A549 (cell line): Measurements from ENCODE around the gene RSF1. TPM values are rescaled to one million over a fixed set of nuclear protein-coding genes. Genes with fewer than 3 reads are reported as not detected.

Experiments
- ATAC-seq, 2 experiments: fragments of 200-7000 bp in 1 of 2; fragments of >200 bp in 1 of 2; cut with Nextera tagmentation in 1 of 2; cut with Tn5 transposase in 1 of 2; 3 replicates each; pipeline versions ENCODE4 v1.8.0 to v1.9.1; 2018 to 2020; ENCODE audit warnings: mild to moderate bottlenecking in 1 of 2, moderate library complexity in 1 of 2
- CTCF ChIA-PET: fragments of 300-600 bp; sonication (Branson Sonifier 250); formaldehyde crosslinking; extraction: SDS; loops from one replicate; lab custom pipeline; 2021; ENCODE audit warnings: antibody characterized with exemption, inconsistent platforms; lab: Yijun Ruan, JAX
- POLR2A ChIA-PET: fragments of 350-600 bp; formaldehyde crosslinking; extraction: SDS; loops from one replicate; lab custom pipeline; 2021; ENCODE audit warnings: antibody characterized with exemption, inconsistent platforms; lab: Yijun Ruan, JAX
- DNase-seq, 2 experiments: peaks; one replicate each; pipeline versions ENCODE4 v3.0.0 to v3.0.0-alpha.2; 2011 to 2016; ENCODE audit warnings: low read depth in 1 of 2, low spot score in 1 of 2
- FAIRE-seq: peaks from 2 replicates; lab custom pipeline; 2011; peaks lifted over from hg19 to GRCh38; lab: Jason Lieb, UNC
- H3K27ac ChIP-seq, 2 experiments: fragments of >200 bp; sonication (Bioruptor Twin); formaldehyde crosslinking; 3 replicates each; pipeline ENCODE4 v1.5.1; 2016 to 2017
- H3K4me1 ChIP-seq: fragments of >200 bp; sonication (Bioruptor Twin); formaldehyde crosslinking; 3 replicates; pipeline ENCODE4 v1.6.1; 2016
- H3K4me2 ChIP-seq: fragments of >200 bp; sonication (Bioruptor Twin); formaldehyde crosslinking; 3 replicates; pipeline ENCODE4 v1.6.1; 2016
- H3K4me3 ChIP-seq: fragments of >200 bp; sonication (Bioruptor Twin); formaldehyde crosslinking; 3 replicates; pipeline ENCODE4 v1.5.1; 2016
- H3K9me3 ChIP-seq: fragments of >200 bp; sonication (Bioruptor Twin); formaldehyde crosslinking; 3 replicates; pipeline ENCODE4 v1.6.1; 2016
- BHLHE40 ChIP-seq: IDR thresholded peaks from 2 replicates; pipeline ENCODE4 v1.6.1; 2012; ENCODE audit warnings: low read depth, low read length, inconsistent platforms
- CBX8 ChIP-seq: fragments of 200-600 bp; sonication (generic); IDR thresholded peaks from 2 replicates; pipeline ENCODE4 v1.6.1; 2016
- EHF ChIP-seq: fragments of 250-450 bp; sonication (Bioruptor Pico); IDR thresholded peaks from 2 replicates; pipeline ENCODE4 v1.5.0; 2020; ENCODE audit warnings: mild to moderate bottlenecking
- EP300 ChIP-seq, 2 experiments: fragments of >200 bp; sonication (Bioruptor Twin); formaldehyde crosslinking; IDR thresholded peaks; 2 replicates in 1 of 2; 3 replicates in 1 of 2; pipeline ENCODE4 v1.6.1; 2016 to 2017
- FOSB ChIP-seq: fragments of 250-450 bp; sonication (Bioruptor Pico); IDR thresholded peaks from 2 replicates; pipeline ENCODE4 v1.5.0; 2020; ENCODE audit warnings: mild to moderate bottlenecking, moderate library complexity
- FOXS1 ChIP-seq: fragments of 250-450 bp; sonication (Bioruptor Pico); IDR thresholded peaks from 2 replicates; pipeline ENCODE4 v1.5.0; 2020; ENCODE audit warnings: mild to moderate bottlenecking, moderate library complexity
- GATA3 ChIP-seq: IDR thresholded peaks from 2 replicates; pipeline ENCODE4 v1.6.1; 2012; ENCODE audit warnings: borderline replicate concordance
- HDAC2 ChIP-seq: fragments of 200-600 bp; sonication (generic); IDR thresholded peaks from 2 replicates; pipeline ENCODE4 v1.6.1; 2016
- HOXA7 ChIP-seq: fragments of 250-450 bp; sonication (Bioruptor Pico); IDR thresholded peaks from 2 replicates; pipeline ENCODE4 v1.5.0; 2020; ENCODE audit warnings: mild to moderate bottlenecking, moderate library complexity
- KDM1A ChIP-seq: fragments of 200-600 bp; sonication (generic); IDR thresholded peaks from 2 replicates; pipeline ENCODE4 v1.6.1; 2016; ENCODE audit warnings: low read depth, mild to moderate bottlenecking
- KDM5A ChIP-seq: fragments of 200-600 bp; sonication (generic); IDR thresholded peaks from 2 replicates; pipeline ENCODE4 v1.6.1; 2016; ENCODE audit warnings: antibody characterized with exemption, mild to moderate bottlenecking
- MYC ChIP-seq: IDR thresholded peaks from 2 replicates; pipeline ENCODE4 v1.6.1; 2012; ENCODE audit warnings: mild to moderate bottlenecking, inconsistent platforms, low read length, improper control_type of control experiment, borderline replicate concordance
- NFE2L2 ChIP-seq: fragments of 150-350 bp; conservative IDR thresholded peaks from 2 replicates; pipeline ENCODE4 v1.6.1; 2014; ENCODE audit warnings: low read length
- NPAS2 ChIP-seq: fragments of 250-450 bp; sonication (Bioruptor Pico); IDR thresholded peaks from 2 replicates; pipeline ENCODE4 v1.8.0; 2022; ENCODE audit warnings: mild to moderate bottlenecking, moderate library complexity, borderline replicate concordance
- NR3C1 ChIP-seq: fragments of >200 bp; sonication (Bioruptor Twin); formaldehyde crosslinking; IDR thresholded peaks from 3 replicates; pipeline ENCODE4 v1.6.1; 2017
- POLR2A ChIP-seq: IDR thresholded peaks from 2 replicates; pipeline ENCODE4 v1.6.1; 2012; ENCODE audit warnings: mild to moderate bottlenecking, low read length
- POLR2AphosphoS2 ChIP-seq: conservative IDR thresholded peaks from 2 replicates; pipeline ENCODE4 v1.6.1; 2012; ENCODE audit warnings: low read length, improper control_type of control experiment, inconsistent platforms
- RARB ChIP-seq: fragments of 250-450 bp; sonication (Bioruptor Pico); IDR thresholded peaks from 2 replicates; pipeline ENCODE4 v1.8.0; 2021; ENCODE audit warnings: mild to moderate bottlenecking, moderate library complexity
- RFX5 ChIP-seq: fragments of 450-650 bp; IDR thresholded peaks from 2 replicates; pipeline ENCODE4 v1.7.1; 2014; ENCODE audit warnings: antibody characterized with exemption, mild to moderate bottlenecking, moderate library complexity
- ZFP36 ChIP-seq: fragments of 450-650 bp; IDR thresholded peaks from 2 replicates; pipeline ENCODE4 v1.6.1; 2014; ENCODE audit warnings: borderline replicate concordance; ENCODE audit not compliant: partially characterized antibody
- WGBS: methylation state at CpG from one replicate; pipeline ENCODE4 v1.1.6; 2017; ENCODE audit errors: missing lambda C conversion rate; 5-methylcytosine and 5-hydroxymethylcytosine counted together
- polyA plus RNA-seq, 4 experiments: library from polyadenylated mRNA; depleted of rRNA in 3 of 4; stranded (reverse); fragments of >200 nt; fragmentation: RNase III in 1 of 4; extraction: RNeasy Plus Mini Kit Qiagen cat#74134 plus additional on column Dnase treatment in 1 of 4; gene quantifications; 2 replicates in 3 of 4; 3 replicates in 1 of 4; pipeline ENCODE4 v1.2.3, GENCODE V29; 2011 to 2017
- TF ChIP-seq, protein P1 (sequence below): fragments of 200-600 bp; sonication (generic); IDR thresholded peaks from 2 replicates; pipeline ENCODE4 v1.6.1; 2016; ENCODE audit warnings: antibody characterized with exemption, mild to moderate bottlenecking, moderate library complexity
- TF ChIP-seq, protein P2 (sequence below): IDR thresholded peaks from 2 replicates; pipeline ENCODE4 v1.6.1; 2012; ENCODE audit warnings: low read depth, borderline replicate concordance
- TF ChIP-seq, protein P3 (sequence below): fragments of 250-450 bp; sonication (Bioruptor Pico); IDR thresholded peaks from 2 replicates; pipeline ENCODE4 v1.5.0; 2020; ENCODE audit warnings: low read depth, mild to moderate bottlenecking, moderate library complexity

Gene RSF1
- polyA plus RNA-seq, 2 of the 4 experiments (the other 2 are of a cell fraction) = 18.8 to 29.6 TPM

DNA sequence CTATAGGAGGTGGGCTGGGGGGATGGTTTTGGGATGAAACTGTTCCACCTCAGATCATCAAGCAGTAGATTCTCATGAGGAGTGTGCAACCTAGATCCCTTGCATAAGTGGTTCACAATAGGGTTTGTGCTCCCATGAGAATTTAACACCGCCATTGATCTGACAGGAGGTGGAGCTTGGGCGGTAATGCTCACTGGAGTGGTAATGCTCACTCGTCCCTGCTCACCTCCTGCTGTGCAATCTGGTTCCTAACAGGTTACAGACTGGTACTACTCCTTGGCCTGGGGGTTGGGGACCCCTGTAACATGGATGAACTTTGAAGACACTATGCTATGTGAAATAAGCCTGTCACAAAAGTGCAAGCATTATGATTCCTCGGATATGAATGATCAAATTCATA, 95.9 kb downstream of the RSF1 start:
- CTCF ChIA-PET = no interaction called here
- ATAC-seq (no peak), FAIRE-seq (no peak), DNase-seq (no peak)
- H3K4me3 ChIP-seq = no peak overlapping the region
- TF ChIP-seq BHLHE40 (no peak), EP300 (IDR thresholded peaks at IDR 0.05) (no peak), NPAS2 (CRISPR knock-in tag) (no peak), POLR2AphosphoS2 (no peak), GATA3 (no peak), KDM5A (no peak), RARB (CRISPR knock-in tag) (no peak), MYC (no peak), ZFP36 (no peak), FOXS1 (CRISPR knock-in tag) (no peak), RFX5 (no peak), POLR2A (no peak), CBX8 (no peak), NR3C1 (no peak), FOSB (CRISPR knock-in tag) (no peak), EHF (CRISPR knock-in tag) (no peak), HOXA7 (CRISPR knock-in tag) (no peak), HDAC2 (no peak)
- TF ChIP-seq, protein P1, sequence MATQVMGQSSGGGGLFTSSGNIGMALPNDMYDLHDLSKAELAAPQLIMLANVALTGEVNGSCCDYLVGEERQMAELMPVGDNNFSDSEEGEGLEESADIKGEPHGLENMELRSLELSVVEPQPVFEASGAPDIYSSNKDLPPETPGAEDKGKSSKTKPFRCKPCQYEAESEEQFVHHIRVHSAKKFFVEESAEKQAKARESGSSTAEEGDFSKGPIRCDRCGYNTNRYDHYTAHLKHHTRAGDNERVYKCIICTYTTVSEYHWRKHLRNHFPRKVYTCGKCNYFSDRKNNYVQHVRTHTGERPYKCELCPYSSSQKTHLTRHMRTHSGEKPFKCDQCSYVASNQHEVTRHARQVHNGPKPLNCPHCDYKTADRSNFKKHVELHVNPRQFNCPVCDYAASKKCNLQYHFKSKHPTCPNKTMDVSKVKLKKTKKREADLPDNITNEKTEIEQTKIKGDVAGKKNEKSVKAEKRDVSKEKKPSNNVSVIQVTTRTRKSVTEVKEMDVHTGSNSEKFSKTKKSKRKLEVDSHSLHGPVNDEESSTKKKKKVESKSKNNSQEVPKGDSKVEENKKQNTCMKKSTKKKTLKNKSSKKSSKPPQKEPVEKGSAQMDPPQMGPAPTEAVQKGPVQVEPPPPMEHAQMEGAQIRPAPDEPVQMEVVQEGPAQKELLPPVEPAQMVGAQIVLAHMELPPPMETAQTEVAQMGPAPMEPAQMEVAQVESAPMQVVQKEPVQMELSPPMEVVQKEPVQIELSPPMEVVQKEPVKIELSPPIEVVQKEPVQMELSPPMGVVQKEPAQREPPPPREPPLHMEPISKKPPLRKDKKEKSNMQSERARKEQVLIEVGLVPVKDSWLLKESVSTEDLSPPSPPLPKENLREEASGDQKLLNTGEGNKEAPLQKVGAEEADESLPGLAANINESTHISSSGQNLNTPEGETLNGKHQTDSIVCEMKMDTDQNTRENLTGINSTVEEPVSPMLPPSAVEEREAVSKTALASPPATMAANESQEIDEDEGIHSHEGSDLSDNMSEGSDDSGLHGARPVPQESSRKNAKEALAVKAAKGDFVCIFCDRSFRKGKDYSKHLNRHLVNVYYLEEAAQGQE = no peak
- TF ChIP-seq, protein P2, sequence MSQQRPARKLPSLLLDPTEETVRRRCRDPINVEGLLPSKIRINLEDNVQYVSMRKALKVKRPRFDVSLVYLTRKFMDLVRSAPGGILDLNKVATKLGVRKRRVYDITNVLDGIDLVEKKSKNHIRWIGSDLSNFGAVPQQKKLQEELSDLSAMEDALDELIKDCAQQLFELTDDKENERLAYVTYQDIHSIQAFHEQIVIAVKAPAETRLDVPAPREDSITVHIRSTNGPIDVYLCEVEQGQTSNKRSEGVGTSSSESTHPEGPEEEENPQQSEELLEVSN = no peak
- no peaks in the 10 kb centered on the region for H3K4me1 ChIP-seq
- H3K27ac ChIP-seq = no peak overlapping the region
- H3K9me3 ChIP-seq = no peaks in the 10 kb centered on the region
- 70% methylated on average over 4 of the region's 4 CpGs for whole genome bisulfite sequencing
- POLR2A ChIA-PET = no interaction called here
- H3K4me2 ChIP-seq = no peak overlapping the region

DNA sequence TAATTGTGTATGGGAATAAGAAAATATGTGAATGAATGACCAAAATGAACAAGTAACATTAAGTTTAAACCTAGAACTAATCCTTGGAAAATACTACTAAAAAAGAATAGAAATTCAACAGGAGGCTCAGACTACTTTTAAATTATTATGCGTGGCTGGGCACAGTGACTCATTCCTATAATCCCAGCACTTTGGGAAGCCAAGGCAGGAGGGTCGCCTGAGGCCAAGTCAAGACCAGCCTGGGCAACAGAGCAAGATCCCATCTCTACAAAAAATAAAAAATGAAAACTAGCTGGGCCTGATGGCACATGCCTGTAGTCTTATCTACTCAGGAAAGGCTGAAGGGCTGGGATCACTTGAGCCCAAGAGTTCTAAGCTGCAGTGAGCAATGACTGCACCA, 97.5 kb downstream of the RSF1 start:
- Histone ChIP-seq H3K9me3 (no peaks in the 10 kb centered on the region), H3K4me2 (no peak overlapping the region), H3K27ac (no peak overlapping the region), H3K4me1 (no peaks in the 10 kb centered on the region), H3K4me3 (no peak overlapping the region)
- no peak for TF ChIP-seq NFE2L2
- TF ChIP-seq, protein P3, sequence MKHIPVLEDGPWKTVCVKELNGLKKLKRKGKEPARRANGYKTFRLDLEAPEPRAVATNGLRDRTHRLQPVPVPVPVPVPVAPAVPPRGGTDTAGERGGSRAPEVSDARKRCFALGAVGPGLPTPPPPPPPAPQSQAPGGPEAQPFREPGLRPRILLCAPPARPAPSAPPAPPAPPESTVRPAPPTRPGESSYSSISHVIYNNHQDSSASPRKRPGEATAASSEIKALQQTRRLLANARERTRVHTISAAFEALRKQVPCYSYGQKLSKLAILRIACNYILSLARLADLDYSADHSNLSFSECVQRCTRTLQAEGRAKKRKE (CRISPR knock-in tag) = no peak
- TF ChIP-seq GATA3 = no peak
- TF ChIP-seq RFX5 = no peak
- TF ChIP-seq EHF (CRISPR knock-in tag) = no peak
- no peak for TF ChIP-seq KDM1A
- no peak for FAIRE-seq
- no peak for DNase-seq
- CTCF ChIA-PET = no interaction called here
- POLR2A ChIA-PET = no interaction called here
- WGBS = 87% methylated on average over 2 of the region's 2 CpGs
- ATAC-seq = no peak
